Hepatocyte (in vitro differentiated cells): Measurements from ENCODE around the gene ARHGAP10. TPM values are rescaled to one million over a fixed set of nuclear protein-coding genes. Genes with fewer than 3 reads are reported as not detected.

Experiments used
- DNase-seq: peaks from one replicate; pipeline ENCODE4 v3.0.0-alpha.2; 2016; ENCODE audit warnings: low spot score
- H2AFZ ChIP-seq: fragments of 200-600 bp; sonication (generic); 2 replicates; pipeline ENCODE4 v1.6.0; 2016; ENCODE audit warnings: antibody characterized with exemption, mild to moderate bottlenecking
- H3K27ac ChIP-seq: fragments of 200-600 bp; sonication (generic); 2 replicates; pipeline ENCODE4 v1.5.1; 2016; ENCODE audit warnings: mild to moderate bottlenecking
- H3K27me3 ChIP-seq: fragments of 200-600 bp; sonication (generic); 2 replicates; pipeline ENCODE4 v1.6.1; 2016
- H3K36me3 ChIP-seq: fragments of 200-600 bp; sonication (generic); replicated peaks from 2 replicates; pipeline ENCODE4 v1.5.1; 2016; ENCODE audit warnings: low read depth; ENCODE audit not compliant: insufficient read depth
- H3K4me1 ChIP-seq: fragments of 200-600 bp; sonication (generic); 2 replicates; pipeline ENCODE4 v1.5.1; 2016; ENCODE audit warnings: mild to moderate bottlenecking, moderate library complexity; ENCODE audit not compliant: insufficient read depth
- H3K4me2 ChIP-seq: fragments of 200-600 bp; sonication (generic); 2 replicates; pipeline ENCODE4 v1.6.0; 2016
- H3K4me3 ChIP-seq: fragments of 200-600 bp; sonication (generic); 2 replicates; pipeline ENCODE4 v1.5.1; 2016; ENCODE audit warnings: mild to moderate bottlenecking
- H3K79me2 ChIP-seq: fragments of 200-600 bp; sonication (generic); 2 replicates; pipeline ENCODE4 v1.6.0; 2017; ENCODE audit warnings: mild to moderate bottlenecking
- H3K9me2 ChIP-seq: fragments of 200-600 bp; sonication (generic); replicated peaks from 2 replicates; pipeline ENCODE4 v1.6.0; 2017; ENCODE audit warnings: mild to moderate bottlenecking; ENCODE audit not compliant: insufficient read depth
- H3K9me3 ChIP-seq: fragments of 200-600 bp; sonication (generic); 2 replicates; pipeline ENCODE4 v1.5.1; 2016; ENCODE audit warnings: low read depth, mild to moderate bottlenecking
- H4K20me1 ChIP-seq: fragments of 200-600 bp; sonication (generic); 2 replicates; pipeline ENCODE4 v1.6.0; 2016; ENCODE audit warnings: mild to moderate bottlenecking; ENCODE audit not compliant: insufficient read depth, poor library complexity, severe bottlenecking
- CTCF ChIP-seq: fragments of 200-600 bp; sonication (generic); IDR thresholded peaks from 2 replicates; pipeline ENCODE4 v1.5.1; 2016; ENCODE audit warnings: antibody characterized with exemption, mild to moderate bottlenecking; ENCODE audit not compliant: poor library complexity
- EZH2 ChIP-seq: fragments of 200-600 bp; sonication (generic); IDR thresholded peaks from 2 replicates; pipeline ENCODE4 v1.6.1; 2016; ENCODE audit warnings: antibody characterized with exemption, mild to moderate bottlenecking, borderline replicate concordance
- EZH2phosphoT487 ChIP-seq: fragments of 200-600 bp; sonication (generic); IDR thresholded peaks from one replicate; pipeline ENCODE4 v1.6.1; 2018; ENCODE audit warnings: antibody characterized with exemption, mild to moderate bottlenecking, low read depth, moderate library complexity; ENCODE audit not compliant: unreplicated experiment, severe bottlenecking
- WGBS: methylation state at CpG from one replicate; pipeline ENCODE4 v1.1.6; 2016; ENCODE audit warnings: low lambda C conversion rate; ENCODE audit errors: missing lambda C conversion rate; 5-methylcytosine and 5-hydroxymethylcytosine counted together
- polyA plus RNA-seq: library from polyadenylated mRNA; unstranded; fragments of >200 nt; fragmentation: Nextera tagmentation; extraction: Ambion mirVana; gene quantifications from 2 replicates; pipeline ENCODE4 v1.2.1, GENCODE V29; 2016
- total RNA-seq: library from RNA; depleted of rRNA; stranded (reverse); fragments of >200 nt; gene quantifications from 2 replicates; pipeline ENCODE4 v1.2.3, GENCODE V29; 2014

ARHGAP10 gene
- total and polyA plus RNA-seq, 2 experiments from 2014 or later = 16.8 to 23.4 TPM

- TF ChIP-seq CTCF = no peak
- no peak for TF ChIP-seq EZH2phosphoT487
- no peak for TF ChIP-seq EZH2
- Histone ChIP-seq H3K4me3 (no peak overlapping the region), H3K79me2 (peaks cover 2% of the 10 kb centered on the region), H2AFZ (no peak overlapping the region), H3K4me1 (peaks cover 28% of the 10 kb centered on the region), H3K9me2 (no peaks in the 10 kb centered on the region), H3K9me3 (no peaks in the 10 kb centered on the region), H3K27ac (peak overlapping the region; percentile 94), H3K4me2 (no peak overlapping the region), H3K27me3 (no peaks in the 10 kb centered on the region), H4K20me1 (no peaks in the 10 kb centered on the region), H3K36me3 (no peaks in the 10 kb centered on the region)
- peak; percentile 58 for DNase-seq
- 68% methylated on average over 13 of the region's 13 CpGs for WGBS
These were observed 97.7 kb downstream of the ARHGAP10 start for GRCh38 chr4:147829401-147830101.

DNA sequence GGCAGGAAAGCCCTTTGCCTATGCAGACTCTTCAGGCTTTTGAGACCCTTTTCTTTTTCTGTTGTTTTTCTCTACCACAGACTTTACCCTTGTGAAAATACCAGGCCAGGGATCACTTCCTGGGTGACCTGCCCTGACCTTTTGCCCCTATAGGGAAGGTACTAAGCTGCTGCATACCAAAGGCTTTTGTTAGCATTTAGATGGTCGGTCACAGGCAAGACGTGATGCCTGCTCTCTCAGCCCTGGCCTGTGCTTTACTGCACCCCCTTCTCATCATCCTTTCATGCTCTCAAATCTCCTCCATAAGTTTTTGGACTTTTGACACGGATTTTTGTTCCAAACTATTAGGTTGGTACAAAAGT lies 98.2 kb downstream of the ARHGAP10 start:
- no peak for DNase-seq
- 93% methylated on average over 3 of the region's 3 CpGs for WGBS
- H3K36me3 ChIP-seq = no peaks in the 10 kb centered on the region
- no peaks in the 10 kb centered on the region for H3K27me3 ChIP-seq
- peaks cover 28% of the 10 kb centered on the region for H3K4me1 ChIP-seq
- no peak overlapping the region for H3K4me3 ChIP-seq
- no peaks in the 10 kb centered on the region for H3K9me2 ChIP-seq
- no peak overlapping the region for H3K4me2 ChIP-seq
- H2AFZ ChIP-seq = no peak overlapping the region
- peak overlapping the region; percentile 94 for H3K27ac ChIP-seq
- H3K79me2 ChIP-seq = peaks cover 2% of the 10 kb centered on the region
- no peaks in the 10 kb centered on the region for H3K9me3 ChIP-seq
- TF ChIP-seq CTCF (no peak), EZH2phosphoT487 (no peak), EZH2 (no peak)
- H4K20me1 ChIP-seq = no peaks in the 10 kb centered on the region

DNA sequence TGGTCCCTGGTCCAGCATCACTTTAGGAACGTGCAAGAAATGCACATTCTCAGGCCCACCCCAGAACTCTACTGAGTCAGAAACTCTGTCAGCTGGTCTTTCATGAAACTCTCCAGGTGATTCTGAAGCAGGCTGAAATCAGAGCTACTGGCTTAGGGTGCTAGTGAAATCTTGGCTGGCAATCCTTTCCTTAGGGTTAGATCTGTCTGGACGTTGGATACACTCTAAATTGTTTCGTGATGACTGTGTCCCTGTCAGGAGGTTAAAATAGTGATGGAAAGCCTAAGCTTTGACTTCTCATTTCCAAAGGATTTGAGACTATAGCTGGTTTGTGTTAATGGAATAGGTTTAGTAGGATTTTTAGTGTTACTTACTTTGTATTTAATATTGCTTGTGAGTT lies 99.1 kb downstream of the ARHGAP10 start:
- peak; percentile 21 for DNase-seq
- no peak overlapping the region for H3K4me3 ChIP-seq
- no peaks in the 10 kb centered on the region for H3K9me3 ChIP-seq
- TF ChIP-seq EZH2 (no peak), CTCF (no peak), EZH2phosphoT487 (no peak)
- H2AFZ ChIP-seq = no peak overlapping the region
- peaks cover 2% of the 10 kb centered on the region for H3K79me2 ChIP-seq
- WGBS = 52% methylated on average over 3 of the region's 3 CpGs
- H3K4me2 ChIP-seq = peak overlapping the region; percentile 3
- H3K27ac ChIP-seq = peak overlapping the region; percentile 94
- peaks cover 28% of the 10 kb centered on the region for H3K4me1 ChIP-seq
- H3K27me3 ChIP-seq = no peaks in the 10 kb centered on the region
- no peaks in the 10 kb centered on the region for H4K20me1 ChIP-seq
- H3K9me2 ChIP-seq = no peaks in the 10 kb centered on the region
- H3K36me3 ChIP-seq = no peaks in the 10 kb centered on the region
